GM10248 (cell line): Measurements from ENCODE around the gene TAS2R30.

Experiments
- CTCF ChIA-PET: fragments of 300-600 bp; sonication (Branson Sonifier 250); formaldehyde crosslinking; extraction: SDS; loops from one replicate; lab custom pipeline; 2021; ENCODE audit warnings: antibody characterized with exemption; lab: Yijun Ruan, JAX
- POLR2A ChIA-PET: fragments of 350-650 bp; sonication (Branson Sonifier 250); formaldehyde crosslinking; extraction: SDS; loops from one replicate; lab custom pipeline; 2020; ENCODE audit warnings: antibody characterized with exemption; lab: Yijun Ruan, JAX
- DNase-seq: peaks from one replicate; pipeline ENCODE4 v3.0.0; 2012; ENCODE audit errors: extremely low spot score
- TF ChIP-seq, protein P1 (sequence below): IDR thresholded peaks from 2 replicates; pipeline ENCODE4 v1.5.1; 2012; ENCODE audit warnings: mild to moderate bottlenecking, low read depth; ENCODE audit errors: extremely low read depth, missing control alignments, control extremely low read depth

TAS2R30 gene, protein sequence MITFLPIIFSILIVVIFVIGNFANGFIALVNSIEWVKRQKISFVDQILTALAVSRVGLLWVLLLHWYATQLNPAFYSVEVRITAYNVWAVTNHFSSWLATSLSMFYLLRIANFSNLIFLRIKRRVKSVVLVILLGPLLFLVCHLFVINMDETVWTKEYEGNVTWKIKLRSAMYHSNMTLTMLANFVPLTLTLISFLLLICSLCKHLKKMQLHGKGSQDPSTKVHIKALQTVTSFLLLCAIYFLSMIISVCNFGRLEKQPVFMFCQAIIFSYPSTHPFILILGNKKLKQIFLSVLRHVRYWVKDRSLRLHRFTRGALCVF

DNA sequence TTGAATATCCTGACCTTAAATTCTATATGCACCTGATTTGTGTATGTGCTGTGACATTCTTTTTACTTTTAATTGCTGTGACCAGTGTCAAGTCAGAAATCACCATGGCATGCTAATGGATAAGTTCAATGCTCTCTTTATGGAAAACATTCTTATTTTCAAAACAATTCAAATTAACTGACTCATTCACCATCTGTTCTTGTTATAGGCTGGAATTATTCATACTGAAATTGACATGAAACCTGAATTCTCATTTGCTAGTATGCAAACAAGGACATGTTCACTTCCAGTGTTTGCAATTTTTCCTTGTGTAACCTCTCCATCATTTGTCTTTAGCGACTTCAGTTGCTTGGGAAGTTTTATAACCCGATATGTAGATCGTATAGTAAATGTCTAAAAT lies at the start of gene TAS2R30:
TAS2R30 (minus strand) TSS at position 340 of the 400 bp plus-strand sequence. CDS start 400 bp downstream, outside the sequence.
- TF ChIP-seq, protein P1, sequence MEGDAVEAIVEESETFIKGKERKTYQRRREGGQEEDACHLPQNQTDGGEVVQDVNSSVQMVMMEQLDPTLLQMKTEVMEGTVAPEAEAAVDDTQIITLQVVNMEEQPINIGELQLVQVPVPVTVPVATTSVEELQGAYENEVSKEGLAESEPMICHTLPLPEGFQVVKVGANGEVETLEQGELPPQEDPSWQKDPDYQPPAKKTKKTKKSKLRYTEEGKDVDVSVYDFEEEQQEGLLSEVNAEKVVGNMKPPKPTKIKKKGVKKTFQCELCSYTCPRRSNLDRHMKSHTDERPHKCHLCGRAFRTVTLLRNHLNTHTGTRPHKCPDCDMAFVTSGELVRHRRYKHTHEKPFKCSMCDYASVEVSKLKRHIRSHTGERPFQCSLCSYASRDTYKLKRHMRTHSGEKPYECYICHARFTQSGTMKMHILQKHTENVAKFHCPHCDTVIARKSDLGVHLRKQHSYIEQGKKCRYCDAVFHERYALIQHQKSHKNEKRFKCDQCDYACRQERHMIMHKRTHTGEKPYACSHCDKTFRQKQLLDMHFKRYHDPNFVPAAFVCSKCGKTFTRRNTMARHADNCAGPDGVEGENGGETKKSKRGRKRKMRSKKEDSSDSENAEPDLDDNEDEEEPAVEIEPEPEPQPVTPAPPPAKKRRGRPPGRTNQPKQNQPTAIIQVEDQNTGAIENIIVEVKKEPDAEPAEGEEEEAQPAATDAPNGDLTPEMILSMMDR: no peak
- DNase-seq: no peak
- CTCF ChIA-PET: no interaction called here
- POLR2A ChIA-PET: no interaction called here

DNA sequence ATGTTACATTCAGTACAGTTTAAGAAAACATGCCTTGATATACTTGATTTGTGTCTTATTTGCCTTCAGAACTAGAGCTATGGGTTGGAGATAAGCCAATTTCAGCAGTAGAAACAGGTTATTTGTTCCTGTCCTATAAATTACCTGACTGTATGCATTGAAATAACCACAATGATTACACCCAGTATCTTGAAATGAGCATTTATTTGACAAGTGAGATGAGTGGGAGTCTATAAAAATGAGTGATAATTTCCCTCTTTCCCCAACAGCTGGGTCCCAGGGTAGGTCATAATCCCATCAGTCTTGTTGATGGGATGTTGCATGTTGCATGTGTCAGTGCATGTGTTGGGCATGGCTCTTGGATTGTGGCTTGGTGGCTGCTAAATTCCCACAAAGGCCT lies 48.6 kb upstream of the TAS2R30 start:
- TF ChIP-seq, protein P1: no peak
- CTCF ChIA-PET: no interaction called here
- POLR2A ChIA-PET: no interaction called here
- DNase-seq: no peak

DNA sequence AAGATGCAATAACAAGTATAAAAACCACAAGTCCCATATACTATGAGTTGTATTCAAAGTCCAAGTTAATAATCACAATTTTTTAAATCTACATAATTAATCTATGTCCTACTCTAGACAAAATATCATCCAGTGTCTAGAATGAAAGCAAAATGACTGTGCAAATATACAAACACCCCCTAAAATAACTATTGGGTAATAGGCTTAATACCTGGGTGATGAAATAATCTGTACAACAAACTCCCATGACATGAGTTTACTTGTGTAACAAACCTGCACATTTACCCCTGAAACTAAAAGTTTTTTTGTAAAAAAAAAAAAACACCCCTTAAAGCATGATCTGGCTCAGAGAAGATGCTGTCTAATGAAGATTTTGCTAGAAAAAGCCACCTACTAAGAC lies 48.1 kb upstream of the TAS2R30 start:
- CTCF ChIA-PET: no interaction called here
- DNase-seq: no peak
- TF ChIP-seq, protein P1: no peak
- POLR2A ChIA-PET: no interaction called here

DNA sequence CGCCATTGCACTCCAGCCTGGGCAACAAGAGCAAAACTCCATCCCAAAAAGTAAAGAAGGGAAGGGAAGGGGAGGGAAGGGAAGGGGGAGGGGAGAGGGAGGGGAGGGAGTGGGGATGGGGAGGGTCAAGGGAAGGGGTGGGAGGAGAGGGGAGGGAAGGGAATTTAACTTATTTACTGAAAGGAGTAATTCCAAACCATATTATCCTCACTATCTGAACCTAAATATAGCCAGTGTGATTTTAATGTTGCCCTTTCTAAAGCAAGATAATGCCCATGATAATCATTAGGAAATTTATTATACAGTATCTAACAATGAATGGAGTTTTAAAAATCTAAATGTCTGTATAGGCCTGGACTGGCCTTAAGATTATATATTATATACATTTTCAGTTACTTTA lies 43.8 kb upstream of the TAS2R30 start:
- CTCF ChIA-PET: no interaction called here
- TF ChIP-seq, protein P1: no peak
- no peak for DNase-seq
- POLR2A ChIA-PET: interaction anchor here (0.7 kb wide), 1 partner anchor 20 kb away, joined by 3 read pairs; no protein-coding TSS in a partner anchor

DNA sequence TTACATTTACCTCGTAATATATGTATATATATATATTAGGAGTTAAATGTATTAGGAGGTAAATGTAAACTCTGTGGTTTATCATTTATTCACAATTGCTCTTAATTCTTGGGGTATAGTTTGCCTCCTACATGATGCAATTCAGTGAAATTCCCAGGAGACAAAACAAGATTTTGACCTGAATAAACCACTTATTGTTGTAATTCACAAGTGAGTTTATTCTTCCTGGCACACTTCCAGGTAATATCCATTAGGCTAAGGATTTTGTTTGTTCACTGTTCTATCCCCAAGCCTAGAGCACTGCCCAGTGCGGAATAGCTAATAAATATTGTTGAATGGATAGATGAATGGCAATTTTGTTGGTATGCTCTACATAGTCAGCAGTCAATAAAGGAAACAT lies 39.6 kb upstream of the TAS2R30 start:
- POLR2A ChIA-PET: no interaction called here
- CTCF ChIA-PET: no interaction called here
- no peak for DNase-seq
- TF ChIP-seq, protein P1: no peak

DNA sequence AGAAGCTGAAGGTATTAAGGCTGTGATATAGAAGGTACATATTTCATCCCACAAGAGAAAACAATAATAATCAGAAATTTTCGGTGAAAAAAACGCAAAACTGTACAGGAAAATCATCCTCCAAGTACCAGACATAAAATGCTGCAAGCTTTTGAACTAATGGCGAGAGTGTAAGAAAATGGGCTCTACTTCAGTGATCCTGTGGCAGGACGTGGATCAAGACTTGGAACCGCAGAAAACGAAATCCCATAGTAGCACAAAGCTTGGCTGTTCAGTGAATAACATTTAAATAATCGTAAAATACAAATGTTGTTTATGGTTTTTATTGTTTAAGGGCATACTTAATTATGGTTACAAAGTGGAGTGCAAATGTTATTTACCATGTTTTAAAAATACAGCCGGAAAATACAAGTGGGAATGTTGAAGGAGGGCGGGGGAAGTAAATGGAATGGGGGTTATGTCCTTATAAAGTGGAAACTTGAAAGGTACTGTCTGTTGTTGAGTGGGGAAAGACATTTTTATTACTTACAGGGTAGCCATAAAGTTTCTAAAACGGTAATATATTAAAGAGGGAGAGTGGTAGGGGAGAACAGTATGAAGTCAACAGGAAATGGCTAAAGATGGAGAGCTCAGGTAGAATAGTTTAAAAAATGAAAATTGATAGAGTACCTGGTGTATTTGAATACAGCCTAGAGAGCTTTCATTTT lies 37.7 kb upstream of the TAS2R30 start:
- CTCF ChIA-PET: interaction anchor here (0.7 to 1.8 kb wide), 5 partner anchors 9 to 448 kb away, joined by 3 to 6 read pairs (median 3); no protein-coding TSS in a partner anchor
- no peak for DNase-seq
- POLR2A ChIA-PET: interaction anchor here (0.8 kb wide), 1 partner anchor 983 kb away, joined by 3 read pairs; no protein-coding TSS in a partner anchor
- TF ChIP-seq, protein P1: no peak
